K562 (cell line): Measurements from ENCODE around the gene ZDHHC22. TPM values are rescaled to one million over a fixed set of nuclear protein-coding genes. Genes with fewer than 3 reads are reported as not detected.

ENCODE experiments used
- ATAC-seq: fragments of 200-7000 bp; cut with Tn5 transposase; 3 replicates; pipeline ENCODE4 v1.9.1; 2020; ENCODE audit warnings: moderate library complexity
- BruUV-seq: library from RNA; stranded (reverse); fragments of 400-500 nt; replicated peaks from 2 replicates; lab custom pipeline; 2021; lab: Mats Ljungman, UMichigan
- CTCF ChIA-PET: fragments of 300-600 bp; formaldehyde crosslinking; extraction: SDS; loops from one replicate; lab custom pipeline; 2021; ENCODE audit warnings: low intra/inter-chr PET ratio; lab: Yijun Ruan, JAX
- POLR2A ChIA-PET: fragments of 300-600, 350-650 bp; sonication (Branson Sonifier 250); formaldehyde crosslinking; extraction: SDS; loops from one replicate; lab custom pipeline; 2021; ENCODE audit warnings: antibody characterized with exemption, inconsistent platforms; lab: Yijun Ruan, JAX
- DNase-seq, 4 experiments: peaks; one replicate each; pipeline versions ENCODE4 v3.0.0 to v3.0.0-alpha.2; 2011 to 2018; ENCODE audit warnings: low spot score in 3 of 4, mixed read lengths in 3 of 4; ENCODE audit errors: extremely low read depth in 1 of 4
- FAIRE-seq: peaks from 2 replicates; lab custom pipeline; 2011; peaks lifted over from hg19 to GRCh38; lab: Jason Lieb, UNC
- H2AFZ ChIP-seq: 2 replicates; pipeline ENCODE4 v1.6.0; 2011; ENCODE audit warnings: low read depth, low read length, control low read depth, inconsistent platforms
- H3K27ac ChIP-seq: fragments of 200-600 bp; 3 replicates; pipeline ENCODE4 v1.8.0; 2011; ENCODE audit warnings: low read depth, mild to moderate bottlenecking, control low read depth, inconsistent platforms, low read length, moderate library complexity, mixed read lengths; ENCODE audit errors: extremely low read depth
- H3K27me3 ChIP-seq, 2 experiments: fragments of 300-600 bp in 1 of 2; 2 replicates in 1 of 2; 3 replicates in 1 of 2; pipeline versions ENCODE4 v1.6.0 to v1.8.0; 2011; ENCODE audit warnings: inconsistent platforms in 2 of 2, low read length in 2 of 2, mild to moderate bottlenecking in 1 of 2, mixed read lengths in 1 of 2, moderate library complexity in 1 of 2; ENCODE audit not compliant: control insufficient read depth in 2 of 2, insufficient read depth in 2 of 2
- H3K36me3 ChIP-seq: fragments of 300-600 bp; 3 replicates; pipeline ENCODE4 v1.8.0; 2011; ENCODE audit warnings: mild to moderate bottlenecking, low read length, inconsistent platforms; ENCODE audit not compliant: control insufficient read depth, insufficient read depth
- H3K4me1 ChIP-seq, 2 experiments: fragments of 200-600 bp in 1 of 2; replicated peaks in 1 of 2; 2 replicates in 1 of 2; 3 replicates in 1 of 2; pipeline versions ENCODE4 v1.5.1 to v1.8.0; 2011; ENCODE audit warnings: inconsistent platforms in 2 of 2, low read length in 2 of 2, mild to moderate bottlenecking in 1 of 2, mixed read lengths in 1 of 2, moderate library complexity in 1 of 2; ENCODE audit not compliant: control insufficient read depth in 2 of 2, insufficient read depth in 2 of 2
- H3K4me2 ChIP-seq: 2 replicates; pipeline ENCODE4 v1.6.1; 2011; ENCODE audit warnings: low read length, control low read depth, inconsistent platforms, mixed read lengths; ENCODE audit not compliant: insufficient read depth
- H3K4me3 ChIP-seq: fragments of 200-600 bp; sonication (generic), shearing (Covaris generic); 2 replicates; pipeline ENCODE4 v1.5.1; 2016; ENCODE audit warnings: control low read depth, inconsistent platforms
- H3K79me2 ChIP-seq: fragments of 200-600 bp; 3 replicates; pipeline ENCODE4 v1.8.0; 2011; ENCODE audit warnings: low read length, inconsistent platforms; ENCODE audit not compliant: control insufficient read depth, insufficient read depth
- H3K9ac ChIP-seq, 2 experiments: 2 replicates each; pipeline versions ENCODE4 v1.6.0 to v1.6.1; 2011; ENCODE audit warnings: low read depth in 2 of 2, low read length in 2 of 2, control low read depth in 1 of 2, inconsistent platforms in 1 of 2, mild to moderate bottlenecking in 1 of 2, mixed read lengths in 1 of 2; ENCODE audit not compliant: insufficient read depth in 1 of 2
- H3K9me1 ChIP-seq: one replicate; pipeline ENCODE4 v1.6.0; 2011; ENCODE audit warnings: inconsistent platforms, mild to moderate bottlenecking, low read length, moderate library complexity; ENCODE audit not compliant: control insufficient read depth, insufficient read depth
- H3K9me3 ChIP-seq: replicated peaks from 2 replicates; pipeline ENCODE4 v1.5.1; 2011; ENCODE audit warnings: low read depth, low read length, inconsistent platforms; ENCODE audit not compliant: control insufficient read depth, insufficient read depth
- H4K20me1 ChIP-seq: replicated peaks from 2 replicates; pipeline ENCODE4 v1.6.1; 2011; ENCODE audit warnings: low read length, inconsistent platforms, mixed read lengths; ENCODE audit not compliant: control insufficient read depth, insufficient read depth
- ARID4B ChIP-seq: sonication (generic); formaldehyde crosslinking; IDR thresholded peaks from 2 replicates; pipeline ENCODE4 v1.8.0; 2022; ENCODE audit warnings: mild to moderate bottlenecking, missing genetic modification reagents
- GTF2E2 ChIP-seq: fragments of 200-800 bp; sonication (Bioruptor generic); IDR thresholded peaks from 2 replicates; pipeline ENCODE4 v1.6.1; 2016; ENCODE audit warnings: missing genetic modification characterization, missing compliant biosample characterization
- HMGXB4 ChIP-seq: sonication (generic); formaldehyde crosslinking; IDR thresholded peaks from 2 replicates; pipeline ENCODE4 v1.8.1; 2023; ENCODE audit warnings: mild to moderate bottlenecking, missing genetic modification reagents
- ID3 ChIP-seq, 2 experiments: fragments of 250-450 bp in 1 of 2; fragments of 450-650 bp in 1 of 2; sonication (Bioruptor Pico) in 1 of 2; IDR thresholded peaks; 2 replicates each; pipeline versions ENCODE4 v1.6.1 to v1.8.0; 2016 to 2021; ENCODE audit warnings: mild to moderate bottlenecking in 2 of 2, moderate library complexity in 2 of 2, missing compliant biosample characterization in 1 of 2, missing genetic modification characterization in 1 of 2
- JUN ChIP-seq, 2 experiments: sonication (generic) in 1 of 2; formaldehyde crosslinking in 1 of 2; IDR thresholded peaks; 2 replicates each; pipeline versions ENCODE4 v1.6.1 to v1.8.0; 2012 to 2022; ENCODE audit warnings: borderline replicate concordance in 2 of 2, mild to moderate bottlenecking in 2 of 2, improper control_type of control experiment in 1 of 2, low read depth in 1 of 2, low read length in 1 of 2, missing genetic modification reagents in 1 of 2
- NEUROD1 ChIP-seq: fragments of 150-350 bp; IDR thresholded peaks from 2 replicates; pipeline ENCODE4 v1.6.1; 2014; ENCODE audit warnings: borderline replicate concordance, low read length, low read depth; ENCODE audit not compliant: partially characterized antibody
- NFE2 ChIP-seq: IDR thresholded peaks from 2 replicates; pipeline ENCODE4 v1.6.1; 2014; ENCODE audit warnings: antibody characterized with exemption, low read depth
- RBM39 ChIP-seq: fragments of 200-400 bp; formaldehyde crosslinking; optimal IDR thresholded peaks from 2 replicates; pipeline ENCODE3; 2018; ENCODE audit warnings: low read depth, low read length
- ZBTB26 ChIP-seq: fragments of 450-650 bp; formaldehyde crosslinking; IDR thresholded peaks from 2 replicates; pipeline ENCODE4 v1.4.0; 2022; ENCODE audit warnings: missing genetic modification characterization
- ZNF217 ChIP-seq: sonication (generic); formaldehyde crosslinking; IDR thresholded peaks from 2 replicates; pipeline ENCODE4 v1.8.0; 2022; ENCODE audit warnings: mild to moderate bottlenecking, missing genetic modification reagents
- ZNF512 ChIP-seq: IDR thresholded peaks from 2 replicates; pipeline ENCODE4 v1.6.1; 2016; ENCODE audit warnings: missing genetic modification characterization, missing compliant biosample characterization
- WGBS: fragments of 100-300 bp; shearing (Covaris generic); methylation state at CpG from one replicate; pipeline ENCODE4 v1.1.6; 2016; ENCODE audit warnings: low coverage, mixed read lengths; ENCODE audit not compliant: insufficient coverage; ENCODE audit errors: missing lambda C conversion rate; 5-methylcytosine and 5-hydroxymethylcytosine counted together
- in situ Hi-C: fragments of 300-500 bp; cut with MboI; formaldehyde crosslinking; loops from 4 replicates; pipeline ENCODE4 v1.15.0; 2018; ENCODE audit warnings: inconsistent platforms, mixed read lengths
- intact Hi-C: fragments of 100-400 bp; cut with micrococcal nuclease; formaldehyde crosslinking; loops from 2 replicates; pipeline ENCODE4 v1.14.2; 2022
- polyA plus RNA-seq, 8 experiments: library from polyadenylated mRNA; depleted of rRNA in 4 of 8; stranded (reverse) in 5 of 8; unstranded in 3 of 8; fragments of >200 nt; fragmentation: Nextera tagmentation in 2 of 8; fragmentation: Illumina TruSeq in 1 of 8; extraction: Ambion mirVana in 2 of 8; extraction: Trizol in 1 of 8; gene quantifications; 2 replicates each; pipeline versions ENCODE4 v1.2.1 to v1.2.3, GENCODE V29; 2011 to 2014; ENCODE audit warnings: inconsistent platforms in 1 of 8, missing spikeins in 1 of 8
- total RNA-seq, 7 experiments: library from RNA; depleted of rRNA in 6 of 7; stranded (reverse); fragments of >200 nt in 6 of 7; fragmentation: Illumina TruSeq in 2 of 7; extraction: Trizol in 2 of 7; gene quantifications; 2 replicates each; pipeline versions ENCODE4 v1.2.1 to v1.2.3, GENCODE V29; 2011 to 2021; ENCODE audit warnings: low replicate concordance in 1 of 7

The ZDHHC22 gene
- total and polyA plus RNA-seq, 9 of the 15 experiments (the other 6 are each of a cell fraction or from before 2014, with no cell fraction given): not detected

- H3K9me1 ChIP-seq: no peaks in the 10 kb centered on the region
- no peaks in the 10 kb centered on the region for H3K27me3 ChIP-seq
- H3K9ac ChIP-seq: peak overlapping the region in 1 of 2 experiments; percentile 64; a peak in 2 of 4 replicates
- in situ Hi-C loops: no loop called here
- FAIRE-seq: no peak
- BruUV-seq: no TSS peak
- no peak overlapping the region for H3K4me2 ChIP-seq
- H3K4me3 ChIP-seq: no peak overlapping the region
- 90% methylated on average over 6 of the region's 6 CpGs for WGBS
- H3K27ac ChIP-seq: no peak overlapping the region
- ATAC-seq: no peak
- H3K79me2 ChIP-seq: peaks cover 22% of the 10 kb centered on the region
- CTCF ChIA-PET: no interaction called here
- peaks cover 2 to 6% of the 10 kb centered on the region in 2 experiments; a peak in 4 of 5 replicates for H3K4me1 ChIP-seq
- H2AFZ ChIP-seq: no peak overlapping the region
- H3K9me3 ChIP-seq: no peaks in the 10 kb centered on the region
- peaks cover 36% of the 10 kb centered on the region; the same call in 1 of the 3 replicates for H3K36me3 ChIP-seq
- no peak for DNase-seq
- POLR2A ChIA-PET: interaction anchor here (1.8 kb wide), 1 partner anchor 12 kb away, joined by 5 read pairs; no protein-coding TSS in a partner anchor
- H4K20me1 ChIP-seq: no peaks in the 10 kb centered on the region
- intact Hi-C loops: no loop called here
- no peak for TF ChIP-seq ZBTB26
- no peak for TF ChIP-seq ZNF217 (CRISPR knock-in tag)
- TF ChIP-seq ID3 (CRISPR knock-in tag; IDR thresholded peaks at IDR 0.05): no peak
- no peak for TF ChIP-seq ID3 (tag; IDR thresholded peaks at IDR 0.05)
- TF ChIP-seq NFE2: no peak
- no peak for TF ChIP-seq NEUROD1
- no peak for TF ChIP-seq JUN (IDR thresholded peaks at IDR 0.05; ENCODE audit: borderline replicate concordance, low read depth, low read length)
- no peak for TF ChIP-seq JUN (CRISPR knock-in tag; IDR thresholded peaks at IDR 0.05; ENCODE audit: borderline replicate concordance)
- no peak for TF ChIP-seq GTF2E2 (tag)
- TF ChIP-seq HMGXB4 (CRISPR knock-in tag): no peak
- TF ChIP-seq ZNF512 (tag): no peak
- TF ChIP-seq RBM39: no peak
- no peak for TF ChIP-seq ARID4B (CRISPR knock-in tag)
Observed at GRCh38 chr14:77103951-77104350, 37.6 kb downstream of the ZDHHC22 start.
